Adrenal gland (tissue), 5 donors: Measurements from ENCODE around the gene MAPK1IP1L.

Source experiments
- POLR2A ChIP-seq, 2 donors: fragments of 450-650 bp; IDR thresholded peaks; one replicate each; pipeline ENCODE4 v1.6.1; 2017; ENCODE audit warnings: antibody characterized with exemption in 2 of 2, mild to moderate bottlenecking in 2 of 2, moderate library complexity in 1 of 2
- TF ChIP-seq, protein P1 (sequence below), 6 experiments: fragments of 450-650 bp in 4 of 6; fragments of 200-600 bp in 2 of 6; sonication (generic) in 1 of 6; IDR thresholded peaks; 1 replicate in 5 of 6; 2 replicates in 1 of 6; pipeline versions ENCODE4 v1.5.1 to v1.8.0; 2016 to 2021; ENCODE audit warnings: antibody characterized with exemption in 6 of 6, mild to moderate bottlenecking in 2 of 6, moderate library complexity in 1 of 6
- donor health status: DM: no; HTN: no; CAD: no.

DNA sequence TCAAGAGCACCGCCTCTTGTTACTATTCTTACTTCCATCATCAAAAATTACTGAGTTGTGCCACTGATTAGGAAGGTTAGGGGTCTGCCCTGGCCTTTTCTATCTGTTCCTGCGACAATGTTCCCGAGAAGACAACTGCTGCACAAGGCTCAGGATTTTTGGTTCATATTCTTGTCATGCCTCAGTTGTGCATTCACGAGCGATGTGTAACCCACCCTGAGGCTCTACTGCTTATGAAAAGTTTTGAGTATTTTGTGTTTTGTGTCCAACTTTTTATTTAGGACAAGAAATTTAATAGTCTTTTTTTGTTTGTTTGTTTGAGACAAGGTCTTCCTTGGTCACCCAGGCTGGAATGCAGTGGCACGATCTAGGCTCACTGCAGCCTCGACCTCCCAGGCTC is 54.5 kb downstream of the MAPK1IP1L start:
- TF ChIP-seq, protein P1, sequence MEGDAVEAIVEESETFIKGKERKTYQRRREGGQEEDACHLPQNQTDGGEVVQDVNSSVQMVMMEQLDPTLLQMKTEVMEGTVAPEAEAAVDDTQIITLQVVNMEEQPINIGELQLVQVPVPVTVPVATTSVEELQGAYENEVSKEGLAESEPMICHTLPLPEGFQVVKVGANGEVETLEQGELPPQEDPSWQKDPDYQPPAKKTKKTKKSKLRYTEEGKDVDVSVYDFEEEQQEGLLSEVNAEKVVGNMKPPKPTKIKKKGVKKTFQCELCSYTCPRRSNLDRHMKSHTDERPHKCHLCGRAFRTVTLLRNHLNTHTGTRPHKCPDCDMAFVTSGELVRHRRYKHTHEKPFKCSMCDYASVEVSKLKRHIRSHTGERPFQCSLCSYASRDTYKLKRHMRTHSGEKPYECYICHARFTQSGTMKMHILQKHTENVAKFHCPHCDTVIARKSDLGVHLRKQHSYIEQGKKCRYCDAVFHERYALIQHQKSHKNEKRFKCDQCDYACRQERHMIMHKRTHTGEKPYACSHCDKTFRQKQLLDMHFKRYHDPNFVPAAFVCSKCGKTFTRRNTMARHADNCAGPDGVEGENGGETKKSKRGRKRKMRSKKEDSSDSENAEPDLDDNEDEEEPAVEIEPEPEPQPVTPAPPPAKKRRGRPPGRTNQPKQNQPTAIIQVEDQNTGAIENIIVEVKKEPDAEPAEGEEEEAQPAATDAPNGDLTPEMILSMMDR (IDR thresholded peaks at IDR 0.05): no peak
- TF ChIP-seq POLR2A (IDR thresholded peaks at IDR 0.05): no peak
